Measurements from ENCODE around the gene LPP.

DNA sequence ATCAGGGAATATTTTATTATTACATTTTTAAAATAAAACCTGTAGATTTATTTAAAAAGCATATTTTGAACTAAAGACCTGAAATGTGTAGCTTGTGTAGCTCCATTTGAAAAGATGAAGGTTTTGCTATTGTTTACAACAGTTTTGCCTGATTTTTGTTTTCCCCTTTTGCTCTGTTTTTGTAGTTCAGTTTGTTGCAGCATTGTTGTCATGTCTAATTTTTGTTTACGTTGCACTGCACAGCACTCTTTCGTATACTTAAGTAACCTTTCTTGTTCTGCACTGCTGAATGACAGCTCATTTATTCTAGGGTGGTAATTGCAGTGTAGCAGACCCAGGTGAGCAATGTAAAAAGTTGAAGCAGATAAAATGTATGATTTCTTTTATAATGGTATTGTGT lies 435.8 kb downstream of the LPP start:
- TF ChIP-seq SIN3A (IDR thresholded peaks at IDR 0.05; ENCODE audit: low read depth) (no peak), TCF7L2 (IDR thresholded peaks at IDR 0.05; ENCODE audit: borderline replicate concordance, extremely low read depth, insufficient read depth, insufficient read length) (no peak), EGR1 (IDR thresholded peaks at IDR 0.05; ENCODE audit: low read depth) (no peak)
- TF ChIP-seq, protein P1, sequence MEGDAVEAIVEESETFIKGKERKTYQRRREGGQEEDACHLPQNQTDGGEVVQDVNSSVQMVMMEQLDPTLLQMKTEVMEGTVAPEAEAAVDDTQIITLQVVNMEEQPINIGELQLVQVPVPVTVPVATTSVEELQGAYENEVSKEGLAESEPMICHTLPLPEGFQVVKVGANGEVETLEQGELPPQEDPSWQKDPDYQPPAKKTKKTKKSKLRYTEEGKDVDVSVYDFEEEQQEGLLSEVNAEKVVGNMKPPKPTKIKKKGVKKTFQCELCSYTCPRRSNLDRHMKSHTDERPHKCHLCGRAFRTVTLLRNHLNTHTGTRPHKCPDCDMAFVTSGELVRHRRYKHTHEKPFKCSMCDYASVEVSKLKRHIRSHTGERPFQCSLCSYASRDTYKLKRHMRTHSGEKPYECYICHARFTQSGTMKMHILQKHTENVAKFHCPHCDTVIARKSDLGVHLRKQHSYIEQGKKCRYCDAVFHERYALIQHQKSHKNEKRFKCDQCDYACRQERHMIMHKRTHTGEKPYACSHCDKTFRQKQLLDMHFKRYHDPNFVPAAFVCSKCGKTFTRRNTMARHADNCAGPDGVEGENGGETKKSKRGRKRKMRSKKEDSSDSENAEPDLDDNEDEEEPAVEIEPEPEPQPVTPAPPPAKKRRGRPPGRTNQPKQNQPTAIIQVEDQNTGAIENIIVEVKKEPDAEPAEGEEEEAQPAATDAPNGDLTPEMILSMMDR (IDR thresholded peaks at IDR 0.05 in 2 of 3, conservative IDR thresholded peaks at IDR 0.05 in 1 of 3; ENCODE audit: borderline replicate concordance in 1 of 3, insufficient read depth in 1 of 3, low read depth in 2 of 3, low read length in 2 of 3): no peak
